PFSK-1 (cell line): ENCODE data around the gene RGS6.

Source experiments
- FOXP2 ChIP-seq: optimal IDR thresholded peaks from 2 replicates; pipeline ENCODE3; 2011; ENCODE audit warnings: borderline replicate concordance, control low read depth, inconsistent platforms; ENCODE audit not compliant: insufficient read depth; ENCODE audit errors: extremely low read length, extremely low read depth
- POLR2AphosphoS5 ChIP-seq: IDR thresholded peaks from 2 replicates; pipeline ENCODE4 v1.6.1; 2012; ENCODE audit warnings: low read depth, mild to moderate bottlenecking, control low read depth, low read length, moderate library complexity
- REST ChIP-seq, 2 experiments: IDR thresholded peaks; 2 replicates each; pipeline versions ENCODE4 v1.6.1 to v1.8.0; 2011 to 2012; ENCODE audit warnings: low read depth in 2 of 2, low read length in 2 of 2, control low read depth in 1 of 2, inconsistent platforms in 1 of 2, mild to moderate bottlenecking in 1 of 2, moderate library complexity in 1 of 2; ENCODE audit not compliant: insufficient read depth in 1 of 2
- SIN3A ChIP-seq: IDR thresholded peaks from 2 replicates; pipeline ENCODE4 v1.6.1; 2012; ENCODE audit warnings: mild to moderate bottlenecking, low read length, moderate library complexity, borderline replicate concordance; ENCODE audit not compliant: insufficient read depth
- TAF1 ChIP-seq: IDR thresholded peaks from 2 replicates; pipeline ENCODE4 v1.6.1; 2012; ENCODE audit warnings: low read length, control low read depth, borderline replicate concordance; ENCODE audit not compliant: insufficient read depth

RGS6 gene

DNA sequence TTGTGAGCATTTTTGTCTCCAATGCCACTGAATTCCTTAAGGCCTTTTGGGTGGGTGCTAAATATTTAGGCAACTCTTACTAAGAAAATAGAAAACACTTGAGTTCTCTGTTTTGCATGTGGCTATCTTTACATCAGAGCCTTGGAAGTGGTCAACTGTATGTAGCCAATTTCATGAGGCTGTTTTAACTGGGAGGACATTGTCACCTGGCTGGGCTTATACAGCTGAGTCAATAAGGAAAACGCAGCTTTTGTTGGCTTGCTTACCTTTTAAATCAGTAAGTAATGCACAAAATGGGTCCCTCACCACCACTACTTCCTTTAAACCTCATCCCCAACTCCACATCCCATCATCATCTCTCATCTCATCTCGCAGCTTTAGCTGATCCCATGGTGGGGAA is 194.3 kb downstream of the RGS6 start:
- TF ChIP-seq FOXP2 (no peak), POLR2AphosphoS5 (no peak), SIN3A (no peak), REST (IDR thresholded peaks at IDR 0.05; ENCODE audit: insufficient read depth in 1 of 2, low read depth in 2 of 2, low read length in 2 of 2) (no peak), TAF1 (no peak)

DNA sequence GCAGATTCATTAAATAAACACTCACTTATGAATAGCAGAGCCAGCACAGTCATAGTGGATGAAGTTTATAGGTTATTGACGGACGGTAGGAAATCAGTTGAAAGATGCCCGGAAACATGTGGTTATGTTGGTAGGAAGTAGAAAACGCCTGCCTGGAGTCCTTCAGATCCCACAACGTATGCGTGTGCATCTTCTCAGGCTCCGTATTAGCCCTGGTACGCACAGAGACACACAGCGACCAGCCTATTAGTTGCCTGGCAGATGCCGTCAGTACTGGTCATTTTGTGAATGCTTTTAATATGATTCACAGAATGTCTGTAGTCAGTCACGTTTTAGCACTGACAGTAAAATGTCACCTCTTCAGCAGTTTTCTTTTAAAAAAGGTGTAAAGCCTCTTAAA is 196.4 kb downstream of the RGS6 start:
- no peak for TF ChIP-seq SIN3A

GRCh38 chr14:72129291-72129690 is 197.1 kb downstream of the RGS6 start:
- TF ChIP-seq POLR2AphosphoS5 (no peak), SIN3A (no peak), FOXP2 (no peak)

- TF ChIP-seq SIN3A (no peak), POLR2AphosphoS5 (no peak), REST (IDR thresholded peaks at IDR 0.05; ENCODE audit: insufficient read depth in 1 of 2, low read depth in 2 of 2, low read length in 2 of 2) (no peak), TAF1 (no peak), FOXP2 (no peak)
These were observed 208.9 kb downstream of the RGS6 start for GRCh38 chr14:72141084-72141483.

- TF ChIP-seq TAF1 = no peak
- no peak for TF ChIP-seq REST (IDR thresholded peaks at IDR 0.05; ENCODE audit: insufficient read depth in 1 of 2, low read depth in 2 of 2, low read length in 2 of 2)
- TF ChIP-seq SIN3A = no peak
- no peak for TF ChIP-seq FOXP2
- TF ChIP-seq POLR2AphosphoS5 = no peak
These were observed 210.1 kb downstream of the RGS6 start for GRCh38 chr14:72142328-72142727.

DNA sequence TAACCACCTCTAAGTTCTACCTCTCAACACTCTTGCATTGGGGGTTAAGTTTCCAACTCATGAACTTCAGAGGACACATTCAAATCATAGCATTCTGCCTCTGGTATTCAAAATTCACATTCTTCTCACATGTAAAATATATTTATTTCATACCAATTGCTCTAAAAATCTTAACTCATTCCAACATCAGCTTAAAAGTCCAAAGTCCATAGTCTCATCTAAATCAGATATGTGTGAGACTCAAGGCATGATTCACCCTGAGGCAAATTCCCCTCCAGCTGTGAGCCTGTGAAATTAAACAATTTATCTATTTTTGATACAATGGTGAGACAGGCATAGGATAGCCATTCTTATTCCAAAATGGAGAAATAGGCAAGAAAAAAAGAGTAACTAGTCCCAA is 214.0 kb downstream of the RGS6 start:
- TF ChIP-seq TAF1 = no peak
- TF ChIP-seq SIN3A = no peak
- no peak for TF ChIP-seq POLR2AphosphoS5
- no peak for TF ChIP-seq REST (IDR thresholded peaks at IDR 0.05; ENCODE audit: insufficient read depth in 1 of 2, low read depth in 2 of 2, low read length in 2 of 2)
- TF ChIP-seq FOXP2 = no peak
